HG03354 (cell line): ENCODE measurements around the gene KLLN.
"Not testable (repeated sequence)": the region's sequence is repeated elsewhere in the genome, so short reads cannot be mapped to it uniquely, and the experiment has no call there.

Experiments
- ATAC-seq: cut with Tn5 transposase; IDR thresholded peaks from one replicate; pipeline ENCODE4 v1.9.1; 2021; ENCODE audit warnings: mild to moderate bottlenecking; ENCODE audit not compliant: unreplicated experiment, poor library complexity, severe bottlenecking

KLLN gene

GRCh38 chr10:87844837-87845623, 18.3 kb downstream of the KLLN start:
- no peak for ATAC-seq

GRCh38 chr10:87843714-87844113, 19.6 kb downstream of the KLLN start:
- ATAC-seq, result no peak

- ATAC-seq, result no peak
These were observed 20.4 kb downstream of the KLLN start for GRCh38 chr10:87842776-87843497.

GRCh38 chr10:87842220-87842641, 21.1 kb downstream of the KLLN start:
- ATAC-seq, result no peak

GRCh38 chr10:87841186-87841585, 22.1 kb downstream of the KLLN start:
- no peak for ATAC-seq

- ATAC-seq, result no peak
These were observed 24.7 kb downstream of the KLLN start for GRCh38 chr10:87838650-87839049.

- no peak for ATAC-seq
These were observed 25.9 kb downstream of the KLLN start for GRCh38 chr10:87837445-87837844.

GRCh38 chr10:87836098-87836497, 27.2 kb downstream of the KLLN start:
- no peak for ATAC-seq

- ATAC-seq, result no peak
These were observed 33.2 kb downstream of the KLLN start for GRCh38 chr10:87829986-87830729.

- ATAC-seq, result not testable (repeated sequence)
These were observed 34.3 kb downstream of the KLLN start for GRCh38 chr10:87829051-87829450.

- ATAC-seq, result no peak
These were observed 35.7 kb downstream of the KLLN start for GRCh38 chr10:87827681-87828080.

- ATAC-seq, result no peak
These were observed 36.7 kb downstream of the KLLN start for GRCh38 chr10:87826653-87827052.

- ATAC-seq, result no peak
These were observed 44.1 kb downstream of the KLLN start for GRCh38 chr10:87819289-87819585.

GRCh38 chr10:87818505-87819288, 44.6 kb downstream of the KLLN start:
- ATAC-seq, result peak; percentile 59

- peak; percentile 78 for ATAC-seq
These were observed 45.5 kb downstream of the KLLN start, which contains the start of gene ATAD1 for GRCh38 chr10:87817609-87818504. Gene ATAD1, minus strand, starts transcription at chr10:87818226. Its CDS starts 3,627 bp downstream, at chr10:87814599.

- peak; percentile 4 for ATAC-seq
These were observed 46.3 kb downstream of the KLLN start for GRCh38 chr10:87816898-87817608.

GRCh38 chr10:87816163-87816897, 47.0 kb downstream of the KLLN start:
- ATAC-seq, result no peak
